H9 (cell line): ENCODE results near the gene TRIM36. TPM values are rescaled to one million over a fixed set of nuclear protein-coding genes. Genes with fewer than 3 reads are reported as not detected.

Experiments used
- DNase-seq: peaks from one replicate; pipeline ENCODE4 v3.0.0-alpha.2; 2017
- H2AFZ ChIP-seq: one replicate; pipeline ENCODE4 v1.6.1; 2013; ENCODE audit warnings: mild to moderate bottlenecking, low read length, control low read depth, moderate library complexity
- H2AK5ac ChIP-seq: 2 replicates; pipeline ENCODE4 v1.6.1; 2013; ENCODE audit warnings: low read length, control low read depth, mixed read lengths; ENCODE audit not compliant: insufficient read length
- H2BK120ac ChIP-seq: one replicate; pipeline ENCODE4 v1.6.1; 2013; ENCODE audit warnings: low read depth, mild to moderate bottlenecking, low read length, control low read depth, inconsistent platforms; ENCODE audit not compliant: poor library complexity, severe bottlenecking
- H2BK12ac ChIP-seq: 2 replicates; pipeline ENCODE4 v1.6.1; 2013; ENCODE audit warnings: low read length, control low read depth, mixed read lengths, low read depth; ENCODE audit not compliant: insufficient read length
- H2BK15ac ChIP-seq: 2 replicates; pipeline ENCODE4 v1.6.1; 2013; ENCODE audit warnings: low read depth, low read length, control low read depth
- H2BK20ac ChIP-seq: one replicate; pipeline ENCODE4 v1.6.1; 2013; ENCODE audit warnings: low read depth, mild to moderate bottlenecking, low read length, control low read depth, inconsistent platforms; ENCODE audit not compliant: poor library complexity, severe bottlenecking
- H2BK5ac ChIP-seq: 2 replicates; pipeline ENCODE4 v1.6.1; 2013; ENCODE audit warnings: low read length, control low read depth, mixed read lengths; ENCODE audit not compliant: insufficient read length
- H3K14ac ChIP-seq: 2 replicates; pipeline ENCODE4 v1.6.1; 2013; ENCODE audit warnings: low read length, control low read depth; ENCODE audit not compliant: insufficient read depth
- H3K18ac ChIP-seq: 2 replicates; pipeline ENCODE4 v1.6.1; 2013; ENCODE audit warnings: low read depth, mild to moderate bottlenecking, mixed read lengths, low read length, control low read depth; ENCODE audit not compliant: insufficient read length
- H3K23ac ChIP-seq: 2 replicates; pipeline ENCODE4 v1.6.1; 2013; ENCODE audit warnings: low read length, control low read depth, mixed read lengths, low read depth; ENCODE audit not compliant: insufficient read length
- H3K23me2 ChIP-seq: 2 replicates; pipeline ENCODE4 v1.6.1; 2013; ENCODE audit warnings: low read depth, mild to moderate bottlenecking, mixed read lengths, low read length, control low read depth; ENCODE audit not compliant: insufficient read length, poor library complexity, severe bottlenecking
- H3K27ac ChIP-seq: 2 replicates; pipeline ENCODE4 v1.5.1; 2013; ENCODE audit warnings: low read length, control low read depth, mixed read lengths, low read depth; ENCODE audit not compliant: insufficient read length
- H3K27me3 ChIP-seq: 2 replicates; pipeline ENCODE4 v1.6.1; 2013; ENCODE audit warnings: low read length, control low read depth, inconsistent platforms; ENCODE audit not compliant: insufficient read depth
- H3K4ac ChIP-seq: 2 replicates; pipeline ENCODE4 v1.6.1; 2013; ENCODE audit warnings: low read depth, mild to moderate bottlenecking, control low read depth, inconsistent platforms, low read length, moderate library complexity
- H3K4me1 ChIP-seq: 2 replicates; pipeline ENCODE4 v1.6.1; 2013; ENCODE audit warnings: low read length, control low read depth, inconsistent platforms; ENCODE audit not compliant: insufficient read depth
- H3K4me2 ChIP-seq: 2 replicates; pipeline ENCODE4 v1.6.1; 2013; ENCODE audit warnings: low read length, control low read depth, mixed read lengths; ENCODE audit not compliant: insufficient read length, insufficient read depth
- H3K56ac ChIP-seq: 2 replicates; pipeline ENCODE4 v1.6.1; 2013; ENCODE audit warnings: low read depth, mild to moderate bottlenecking, mixed read lengths, low read length, control low read depth; ENCODE audit not compliant: insufficient read length
- H3K79me1 ChIP-seq: 2 replicates; pipeline ENCODE4 v1.6.1; 2013; ENCODE audit warnings: low read depth, mild to moderate bottlenecking, moderate library complexity, low read length, control low read depth, inconsistent platforms; ENCODE audit not compliant: insufficient read depth, poor library complexity, severe bottlenecking
- H3K79me2 ChIP-seq: 2 replicates; pipeline ENCODE4 v1.6.1; 2013; ENCODE audit warnings: low read length, control low read depth, inconsistent platforms; ENCODE audit not compliant: insufficient read depth
- H3K9ac ChIP-seq: 2 replicates; pipeline ENCODE4 v1.6.1; 2013; ENCODE audit warnings: low read length, control low read depth, mixed read lengths; ENCODE audit not compliant: insufficient read length; ENCODE audit errors: extremely low read depth
- H3K9me3 ChIP-seq: one replicate; pipeline ENCODE4 v1.6.1; 2013; ENCODE audit warnings: low read depth, low read length, inconsistent platforms; ENCODE audit not compliant: control insufficient read depth
- H3T11ph ChIP-seq: one replicate; pipeline ENCODE4 v1.6.1; 2013; ENCODE audit warnings: mild to moderate bottlenecking, low read length, control low read depth, inconsistent platforms
- H4K20me1 ChIP-seq: one replicate; pipeline ENCODE4 v1.6.1; 2013; ENCODE audit not compliant: control insufficient read depth, insufficient read length, insufficient read depth
- H4K5ac ChIP-seq: 2 replicates; pipeline ENCODE4 v1.6.1; 2013; ENCODE audit warnings: low read depth, mild to moderate bottlenecking, mixed read lengths, low read length, control low read depth; ENCODE audit not compliant: insufficient read length
- H4K8ac ChIP-seq: replicated peaks from 2 replicates; pipeline ENCODE4 v1.6.1; 2013; ENCODE audit warnings: low read length, control low read depth, mixed read lengths, low read depth; ENCODE audit not compliant: insufficient read length
- H4K91ac ChIP-seq: 2 replicates; pipeline ENCODE4 v1.6.1; 2013; ENCODE audit warnings: low read depth, mild to moderate bottlenecking, moderate library complexity, mixed read lengths, low read length, control low read depth; ENCODE audit not compliant: insufficient read length
- H3K27ac Mint-ChIP-seq, 3 experiments: 2 replicates in 2 of 3; 3 replicates in 1 of 3; pipeline ENCODE4 v1.8.0; 2020 to 2021; ENCODE audit warnings: mixed read lengths in 3 of 3, mild to moderate bottlenecking in 1 of 3, moderate library complexity in 1 of 3
- H3K27me3 Mint-ChIP-seq: 2 replicates; pipeline ENCODE4 v1.8.0; 2021; ENCODE audit warnings: low read depth, mild to moderate bottlenecking, moderate library complexity, mixed read lengths
- H3K36me3 Mint-ChIP-seq, 3 experiments: 2 replicates in 2 of 3; 3 replicates in 1 of 3; pipeline ENCODE4 v1.8.0; 2020 to 2021; ENCODE audit warnings: low read depth in 3 of 3, mixed read lengths in 3 of 3; ENCODE audit not compliant: insufficient read depth in 1 of 3
- H3K4me1 Mint-ChIP-seq, 2 experiments: 2 replicates each; pipeline ENCODE4 v1.8.0; 2020; ENCODE audit warnings: mixed read lengths in 2 of 2
- H3K4me3 Mint-ChIP-seq, 2 experiments: 2 replicates in 1 of 2; 3 replicates in 1 of 2; pipeline ENCODE4 v1.8.0; 2020 to 2021; ENCODE audit warnings: mild to moderate bottlenecking in 2 of 2, mixed read lengths in 2 of 2, moderate library complexity in 1 of 2
- H3K9me3 Mint-ChIP-seq, 2 experiments: 2 replicates in 1 of 2; 3 replicates in 1 of 2; pipeline ENCODE4 v1.8.0; 2020; ENCODE audit warnings: mild to moderate bottlenecking in 2 of 2, mixed read lengths in 2 of 2, moderate library complexity in 1 of 2
- WGBS: extraction: QIAGEN DNeasy Blood & Tissue Kit; methylation state at CpG from one replicate; pipeline ENCODE4 v1.1.7; 2013; ENCODE audit warnings: missing lambda C conversion rate, low lambda C conversion rate, mixed read lengths; ENCODE audit not compliant: insufficient read length; ENCODE audit errors: extremely low coverage; 5-methylcytosine and 5-hydroxymethylcytosine counted together
- total RNA-seq: library from RNA; stranded (reverse); gene quantifications from 2 replicates; pipeline ENCODE4 v1.2.1, GENCODE V29; 2021
- TF ChIP-seq, protein P1 (sequence below): fragments of 200-600 bp; sonication (generic); conservative IDR thresholded peaks from 3 replicates; pipeline ENCODE4 v1.8.0; 2021; ENCODE audit warnings: antibody characterized with exemption, mild to moderate bottlenecking

Gene TRIM36
- total RNA-seq, 1 experiment from 2014 or later: 14.6 TPM

DNA sequence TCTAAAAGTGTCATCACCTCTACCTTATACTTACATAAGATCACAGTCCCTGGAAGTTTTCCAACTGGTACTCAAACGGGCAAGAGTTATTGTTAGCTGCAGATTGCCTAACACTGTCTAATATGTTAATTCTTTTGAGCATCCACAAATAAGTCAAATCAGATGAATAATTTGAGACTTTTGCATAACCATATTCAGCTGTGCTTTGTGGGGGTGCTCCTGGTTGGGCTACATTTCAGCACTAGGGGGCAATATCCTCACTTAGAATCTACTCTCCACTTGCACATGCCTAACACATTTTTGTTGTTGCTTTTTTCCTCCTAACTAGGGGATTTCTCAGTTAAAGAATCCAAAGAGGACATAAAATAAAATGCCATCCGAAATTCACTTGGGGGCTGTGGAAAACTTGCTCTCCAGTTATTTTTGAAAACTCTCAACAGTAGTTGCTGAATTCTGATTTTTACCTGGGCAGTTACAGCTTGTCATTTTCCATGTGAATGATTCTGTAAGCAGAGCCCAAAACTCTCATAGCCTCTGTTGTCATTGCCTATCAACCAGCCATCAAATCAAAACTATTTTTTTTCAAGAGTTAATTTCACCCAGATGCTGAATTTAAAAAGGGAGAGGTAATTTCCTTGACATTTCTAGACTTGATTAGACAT lies 71.5 kb downstream of the TRIM36 start:
- Histone ChIP-seq H3K23ac (no peak overlapping the region), H3K27me3 (no peaks in the 10 kb centered on the region), H3K4ac (no peak overlapping the region), H3T11ph (no peak overlapping the region), H4K91ac (no peak overlapping the region), H3K79me2 (no peaks in the 10 kb centered on the region), H4K20me1 (no peaks in the 10 kb centered on the region), H3K56ac (no peak overlapping the region), H3K14ac (no peak overlapping the region), H2BK5ac (no peak overlapping the region), H2BK12ac (no peak overlapping the region), H2BK20ac (no peak overlapping the region), H3K27ac (no peak overlapping the region), H2BK120ac (no peak overlapping the region), H4K5ac (no peak overlapping the region), H2BK15ac (no peak overlapping the region), H2AK5ac (no peak overlapping the region), H3K79me1 (no peaks in the 10 kb centered on the region), H3K9ac (no peak overlapping the region), H3K9me3 (no peaks in the 10 kb centered on the region), H3K18ac (no peak overlapping the region), H2AFZ (no peak overlapping the region), H4K8ac (no peak overlapping the region), H3K4me2 (no peak overlapping the region), H3K4me1 (no peaks in the 10 kb centered on the region), H3K23me2 (no peaks in the 10 kb centered on the region)
- DNase-seq: no peak
- H3K27ac Mint-ChIP-seq: no peak overlapping the region
- H3K4me3 Mint-ChIP-seq: no peak overlapping the region
- peaks cover 2 to 3% of the 10 kb centered on the region in 2 experiments; a peak in 2 of 5 replicates for H3K9me3 Mint-ChIP-seq
- TF ChIP-seq, protein P1, sequence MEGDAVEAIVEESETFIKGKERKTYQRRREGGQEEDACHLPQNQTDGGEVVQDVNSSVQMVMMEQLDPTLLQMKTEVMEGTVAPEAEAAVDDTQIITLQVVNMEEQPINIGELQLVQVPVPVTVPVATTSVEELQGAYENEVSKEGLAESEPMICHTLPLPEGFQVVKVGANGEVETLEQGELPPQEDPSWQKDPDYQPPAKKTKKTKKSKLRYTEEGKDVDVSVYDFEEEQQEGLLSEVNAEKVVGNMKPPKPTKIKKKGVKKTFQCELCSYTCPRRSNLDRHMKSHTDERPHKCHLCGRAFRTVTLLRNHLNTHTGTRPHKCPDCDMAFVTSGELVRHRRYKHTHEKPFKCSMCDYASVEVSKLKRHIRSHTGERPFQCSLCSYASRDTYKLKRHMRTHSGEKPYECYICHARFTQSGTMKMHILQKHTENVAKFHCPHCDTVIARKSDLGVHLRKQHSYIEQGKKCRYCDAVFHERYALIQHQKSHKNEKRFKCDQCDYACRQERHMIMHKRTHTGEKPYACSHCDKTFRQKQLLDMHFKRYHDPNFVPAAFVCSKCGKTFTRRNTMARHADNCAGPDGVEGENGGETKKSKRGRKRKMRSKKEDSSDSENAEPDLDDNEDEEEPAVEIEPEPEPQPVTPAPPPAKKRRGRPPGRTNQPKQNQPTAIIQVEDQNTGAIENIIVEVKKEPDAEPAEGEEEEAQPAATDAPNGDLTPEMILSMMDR: peak; percentile 82
- peaks cover 10 to 13% of the 10 kb centered on the region in 2 experiments for H3K4me1 Mint-ChIP-seq
- H3K27me3 Mint-ChIP-seq: no peaks in the 10 kb centered on the region; the same call in 1 of the 2 replicates
- WGBS: no CpG with 5 or more reads among the region's 2 CpGs
- H3K36me3 Mint-ChIP-seq: peaks cover 0 to 2% (median 0%) of the 10 kb centered on the region in 3 experiments; a peak in 2 of 7 replicates
